Parathyroid adenoma (tissue), 2 donors: ENCODE results near the gene ATP9B.
"Not testable (repeated sequence)": the region's sequence is repeated elsewhere in the genome, so short reads cannot be mapped to it uniquely, and the experiment has no call there.

Source experiments
- H2AFZ ChIP-seq: fragments of 300-600 bp; sonication (generic); one replicate; pipeline ENCODE4 v1.7.0; 2017; ENCODE audit warnings: antibody characterized with exemption, mild to moderate bottlenecking
- H3K27ac ChIP-seq: fragments of 300-600 bp; sonication (generic); one replicate; pipeline ENCODE4 v1.7.0; 2017
- H3K27me3 ChIP-seq: fragments of 300-600 bp; sonication (generic); one replicate; pipeline ENCODE4 v1.7.0; 2017; ENCODE audit warnings: low read length; ENCODE audit not compliant: control insufficient read depth, insufficient read depth
- H3K36me3 ChIP-seq: fragments of 300-600 bp; sonication (generic); one replicate; pipeline ENCODE4 v1.7.0; 2017; ENCODE audit warnings: low read length; ENCODE audit not compliant: control insufficient read depth, insufficient read depth
- H3K4me1 ChIP-seq: fragments of 300-600 bp; sonication (generic); one replicate; pipeline ENCODE4 v1.7.0; 2017; ENCODE audit warnings: control low read depth
- H3K4me2 ChIP-seq: fragments of 300-600 bp; sonication (generic); one replicate; pipeline ENCODE4 v1.7.0; 2017; ENCODE audit warnings: low read length
- H3K4me3 ChIP-seq: fragments of 300-600 bp; sonication (generic); one replicate; pipeline ENCODE4 v1.7.0; 2017; ENCODE audit warnings: low read depth, low read length
- H3K79me2 ChIP-seq: fragments of 300-600 bp; sonication (generic); one replicate; pipeline ENCODE4 v1.7.0; 2017; ENCODE audit warnings: control low read depth
- H3K9ac ChIP-seq: fragments of 300-600 bp; sonication (generic); one replicate; pipeline ENCODE4 v1.7.0; 2017; ENCODE audit warnings: mild to moderate bottlenecking
- H3K9me3 ChIP-seq: fragments of 300-600 bp; sonication (generic); one replicate; pipeline ENCODE4 v1.7.0; 2017; ENCODE audit warnings: low read length; ENCODE audit not compliant: control insufficient read depth
- TF ChIP-seq, protein P1 (sequence below): fragments of 300-600 bp; sonication (generic); IDR thresholded peaks from one replicate; pipeline ENCODE4 v1.7.0; 2017; ENCODE audit warnings: antibody characterized with exemption, mild to moderate bottlenecking
- donor health status: primary hyperparathyroidism.

The ATP9B gene

DNA sequence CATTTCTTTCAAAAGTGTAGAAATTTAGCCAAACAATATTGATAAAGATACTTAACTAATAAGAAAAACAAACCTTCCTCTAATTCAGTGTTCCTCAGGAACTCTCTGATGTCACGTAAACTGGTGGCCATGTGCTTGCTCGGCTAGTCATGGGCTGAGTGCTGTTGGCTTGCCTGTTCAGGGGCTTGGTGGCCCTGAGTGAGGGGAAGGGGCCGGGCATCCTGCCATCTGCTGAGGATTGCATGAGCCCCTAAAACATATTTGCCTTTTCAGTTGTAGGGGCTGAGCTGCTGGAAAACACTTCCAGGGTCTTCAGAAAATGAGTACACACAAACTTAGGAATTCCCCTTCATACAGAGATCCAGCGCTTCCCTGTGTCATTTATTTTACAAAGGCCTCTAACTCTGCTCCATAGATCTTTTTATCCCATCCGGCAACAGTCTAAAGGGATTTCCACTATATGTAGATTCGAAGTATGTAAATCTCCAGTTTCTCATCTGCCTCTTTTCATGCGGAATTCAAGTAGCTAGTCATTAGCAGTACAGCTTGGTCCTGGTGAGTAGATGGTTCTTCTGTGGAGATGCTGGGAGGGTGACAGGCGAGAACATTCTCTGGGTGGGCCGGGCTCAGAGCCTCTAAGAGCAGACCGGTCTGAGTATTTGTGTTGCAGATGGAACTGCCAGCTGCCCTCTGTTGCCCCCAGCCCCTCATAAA, 306.4 kb downstream of the ATP9B start:
- Histone ChIP-seq H3K36me3 (no peaks in the 10 kb centered on the region), H3K4me2 (no peak overlapping the region), H3K9ac (no peak overlapping the region), H3K4me1 (no peaks in the 10 kb centered on the region), H3K27ac (no peak overlapping the region), H3K79me2 (no peaks in the 10 kb centered on the region), H2AFZ (no peak overlapping the region), H3K9me3 (no peaks in the 10 kb centered on the region), H3K27me3 (no peaks in the 10 kb centered on the region), H3K4me3 (no peak overlapping the region)
- TF ChIP-seq, protein P1, sequence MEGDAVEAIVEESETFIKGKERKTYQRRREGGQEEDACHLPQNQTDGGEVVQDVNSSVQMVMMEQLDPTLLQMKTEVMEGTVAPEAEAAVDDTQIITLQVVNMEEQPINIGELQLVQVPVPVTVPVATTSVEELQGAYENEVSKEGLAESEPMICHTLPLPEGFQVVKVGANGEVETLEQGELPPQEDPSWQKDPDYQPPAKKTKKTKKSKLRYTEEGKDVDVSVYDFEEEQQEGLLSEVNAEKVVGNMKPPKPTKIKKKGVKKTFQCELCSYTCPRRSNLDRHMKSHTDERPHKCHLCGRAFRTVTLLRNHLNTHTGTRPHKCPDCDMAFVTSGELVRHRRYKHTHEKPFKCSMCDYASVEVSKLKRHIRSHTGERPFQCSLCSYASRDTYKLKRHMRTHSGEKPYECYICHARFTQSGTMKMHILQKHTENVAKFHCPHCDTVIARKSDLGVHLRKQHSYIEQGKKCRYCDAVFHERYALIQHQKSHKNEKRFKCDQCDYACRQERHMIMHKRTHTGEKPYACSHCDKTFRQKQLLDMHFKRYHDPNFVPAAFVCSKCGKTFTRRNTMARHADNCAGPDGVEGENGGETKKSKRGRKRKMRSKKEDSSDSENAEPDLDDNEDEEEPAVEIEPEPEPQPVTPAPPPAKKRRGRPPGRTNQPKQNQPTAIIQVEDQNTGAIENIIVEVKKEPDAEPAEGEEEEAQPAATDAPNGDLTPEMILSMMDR: no peak

DNA sequence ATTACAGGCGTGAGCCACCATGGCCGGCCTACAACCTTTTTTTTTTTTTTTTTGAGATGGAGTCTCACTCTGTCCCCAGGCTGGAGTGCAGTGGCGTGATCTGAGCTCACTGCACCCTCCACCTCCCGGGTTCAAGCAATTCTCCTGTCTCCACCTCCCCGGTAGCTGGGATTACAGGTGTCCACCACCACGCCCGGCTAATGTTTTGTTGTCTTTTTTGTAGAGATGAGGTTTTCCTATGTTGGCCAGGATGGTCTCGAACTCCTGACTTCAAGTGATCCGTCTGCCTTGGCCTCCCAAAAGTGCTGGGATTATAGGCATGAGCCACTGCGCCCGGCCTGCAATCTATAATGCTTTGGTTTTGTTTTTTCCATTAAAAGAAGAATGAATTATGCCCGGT, 307.5 kb downstream of the ATP9B start:
- H2AFZ ChIP-seq, H3K9ac ChIP-seq, H3K4me2 ChIP-seq, H3K27ac ChIP-seq, H3K4me3 ChIP-seq, H3K27me3 ChIP-seq, H3K36me3 ChIP-seq, H3K4me1 ChIP-seq, H3K79me2 ChIP-seq, H3K9me3 ChIP-seq: not testable (repeated sequence)

DNA sequence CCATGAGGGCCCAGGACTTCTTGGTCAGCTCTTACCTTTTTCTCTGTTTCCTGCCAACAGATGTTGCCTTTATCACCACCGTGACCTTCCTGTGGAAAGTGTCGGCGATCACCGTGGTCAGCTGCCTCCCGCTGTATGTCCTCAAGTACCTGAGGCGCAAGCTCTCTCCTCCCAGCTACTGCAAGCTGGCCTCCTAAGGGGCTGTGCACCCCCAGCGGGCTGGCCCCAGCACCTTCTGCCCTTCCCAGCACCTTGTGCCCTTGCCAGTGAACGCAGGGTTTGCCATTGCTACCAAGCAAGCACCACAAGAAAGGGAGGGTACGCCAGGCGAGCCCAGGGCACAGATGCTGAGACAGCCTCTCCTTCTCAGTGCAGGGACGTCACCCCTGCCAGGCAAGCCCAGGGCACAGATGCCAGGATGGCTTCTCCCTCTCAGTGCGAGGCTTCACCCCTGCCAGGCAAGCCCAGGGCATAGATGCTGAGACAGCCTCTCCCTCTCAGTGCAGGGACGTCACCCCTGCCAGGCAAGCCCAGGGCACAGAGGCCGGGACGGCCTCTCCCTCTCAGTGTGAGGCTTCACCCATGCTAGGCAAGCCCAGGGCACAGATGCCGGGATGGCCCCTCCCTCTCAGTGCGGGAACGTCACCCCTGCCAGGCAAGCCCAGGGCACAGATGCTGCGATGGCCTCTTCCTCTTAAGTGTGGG, 308.1 kb downstream of the ATP9B start:
- TF ChIP-seq, protein P1: no peak
- Histone ChIP-seq H3K79me2 (no peaks in the 10 kb centered on the region), H3K9ac (no peak overlapping the region), H3K9me3 (no peaks in the 10 kb centered on the region), H3K4me3 (no peak overlapping the region), H3K4me1 (no peaks in the 10 kb centered on the region), H3K4me2 (no peak overlapping the region), H3K36me3 (no peaks in the 10 kb centered on the region), H2AFZ (no peak overlapping the region), H3K27ac (no peak overlapping the region), H3K27me3 (no peaks in the 10 kb centered on the region)

DNA sequence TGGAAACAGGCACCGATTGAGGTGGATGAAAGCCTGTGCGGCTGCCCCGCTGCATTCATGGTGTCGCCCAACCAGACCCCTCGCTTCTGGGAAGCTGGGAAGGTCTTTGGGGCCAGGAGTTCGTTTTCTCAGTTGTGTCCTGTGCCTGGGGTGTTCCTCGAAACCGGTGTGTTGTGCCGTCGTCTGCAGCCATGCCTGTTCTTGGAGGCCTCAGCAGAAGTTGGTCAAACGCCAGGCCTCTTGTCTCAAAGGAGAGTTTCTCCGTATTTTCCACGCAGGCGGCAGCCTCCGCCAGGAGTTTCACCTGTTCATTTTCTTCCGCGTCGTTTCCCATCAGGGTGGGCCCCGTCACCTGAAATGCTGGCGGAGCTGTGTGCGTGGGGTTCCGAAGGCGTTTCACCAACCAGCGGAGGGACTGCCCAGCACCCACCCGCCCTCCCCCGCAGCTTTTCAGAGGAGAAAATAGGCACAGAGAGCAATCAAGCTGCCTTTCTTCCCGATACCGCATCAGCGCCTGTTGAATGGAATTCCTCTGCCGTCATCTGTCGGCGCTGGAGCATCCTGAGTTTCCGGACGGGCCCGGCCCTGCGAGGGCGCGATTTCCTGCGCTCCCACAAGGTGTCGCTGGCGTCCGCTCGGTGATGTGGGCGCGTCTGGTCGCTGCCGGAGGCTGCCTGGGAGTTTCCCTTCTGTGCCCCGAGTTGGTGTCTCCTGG, 309.5 kb downstream of the ATP9B start:
- Histone ChIP-seq H3K27ac (no peak overlapping the region), H3K4me1 (no peaks in the 10 kb centered on the region), H3K36me3 (no peaks in the 10 kb centered on the region), H3K27me3 (no peaks in the 10 kb centered on the region), H3K4me2 (no peak overlapping the region), H3K9ac (no peak overlapping the region), H3K79me2 (no peaks in the 10 kb centered on the region), H2AFZ (no peak overlapping the region), H3K4me3 (no peak overlapping the region), H3K9me3 (no peaks in the 10 kb centered on the region)
- TF ChIP-seq, protein P1: peak; percentile 42

DNA sequence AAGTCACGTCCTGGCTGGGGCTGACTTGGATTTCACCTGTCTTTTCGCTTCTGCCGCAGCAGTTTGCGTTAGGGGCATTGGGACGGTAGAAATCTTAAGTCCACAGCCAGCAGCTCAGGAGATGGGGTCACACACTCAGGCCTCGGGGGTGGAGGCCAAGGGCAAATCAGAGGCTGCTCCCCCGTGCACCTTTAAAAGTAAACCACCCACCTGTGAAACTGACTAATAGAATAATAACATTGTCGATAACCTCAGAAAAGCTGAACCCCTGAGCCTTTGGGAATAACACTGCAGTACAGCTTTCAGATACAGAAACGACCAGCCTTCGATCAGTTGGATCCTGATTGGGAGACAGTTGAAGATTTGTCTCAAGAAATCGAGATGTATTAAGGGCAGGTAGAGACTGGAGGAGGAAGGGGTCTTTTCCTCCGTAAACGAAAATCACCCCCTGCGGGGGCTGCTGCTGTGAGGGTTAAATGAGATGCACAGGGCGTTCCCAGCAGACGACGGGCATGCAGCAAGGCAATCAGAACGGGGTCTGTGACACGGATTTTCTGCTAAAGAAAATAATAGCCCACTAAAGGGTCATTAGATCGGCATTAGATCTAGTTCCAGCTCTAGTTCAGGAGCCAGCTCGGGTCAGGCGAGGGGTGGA, 310.2 kb downstream of the ATP9B start:
- Histone ChIP-seq H3K27me3 (no peaks in the 10 kb centered on the region), H3K27ac (no peak overlapping the region), H3K36me3 (no peaks in the 10 kb centered on the region), H3K4me2 (no peak overlapping the region), H3K9ac (no peak overlapping the region), H3K4me3 (no peak overlapping the region), H3K9me3 (no peaks in the 10 kb centered on the region), H3K4me1 (no peaks in the 10 kb centered on the region), H2AFZ (no peak overlapping the region), H3K79me2 (no peaks in the 10 kb centered on the region)
- TF ChIP-seq, protein P1: no peak
